ENCODE data around the gene NTF4.
"Not testable (repeated sequence)": the region's sequence is repeated elsewhere in the genome, so short reads cannot be mapped to it uniquely, and the experiment has no call there.

DNA sequence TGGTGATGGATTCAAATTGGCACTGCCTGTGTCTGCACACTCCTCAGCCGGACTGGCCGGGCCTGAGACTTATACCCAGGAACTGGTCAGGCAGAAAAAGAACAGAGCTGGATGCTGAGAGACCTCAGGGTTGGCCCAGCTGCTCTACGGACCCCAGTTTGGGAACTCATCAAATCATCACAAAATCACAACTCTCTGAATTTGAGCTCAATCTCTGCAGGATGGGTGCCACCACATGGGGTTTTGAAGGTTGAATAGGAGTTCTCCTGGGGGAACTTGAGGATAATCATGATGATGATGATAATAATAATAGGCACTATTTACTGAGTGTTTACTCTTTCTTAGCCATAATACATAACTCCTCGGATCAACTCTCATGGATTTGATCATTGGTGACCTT is 22.0 kb downstream of the NTF4 start:
- TF ChIP-seq, protein P1, sequence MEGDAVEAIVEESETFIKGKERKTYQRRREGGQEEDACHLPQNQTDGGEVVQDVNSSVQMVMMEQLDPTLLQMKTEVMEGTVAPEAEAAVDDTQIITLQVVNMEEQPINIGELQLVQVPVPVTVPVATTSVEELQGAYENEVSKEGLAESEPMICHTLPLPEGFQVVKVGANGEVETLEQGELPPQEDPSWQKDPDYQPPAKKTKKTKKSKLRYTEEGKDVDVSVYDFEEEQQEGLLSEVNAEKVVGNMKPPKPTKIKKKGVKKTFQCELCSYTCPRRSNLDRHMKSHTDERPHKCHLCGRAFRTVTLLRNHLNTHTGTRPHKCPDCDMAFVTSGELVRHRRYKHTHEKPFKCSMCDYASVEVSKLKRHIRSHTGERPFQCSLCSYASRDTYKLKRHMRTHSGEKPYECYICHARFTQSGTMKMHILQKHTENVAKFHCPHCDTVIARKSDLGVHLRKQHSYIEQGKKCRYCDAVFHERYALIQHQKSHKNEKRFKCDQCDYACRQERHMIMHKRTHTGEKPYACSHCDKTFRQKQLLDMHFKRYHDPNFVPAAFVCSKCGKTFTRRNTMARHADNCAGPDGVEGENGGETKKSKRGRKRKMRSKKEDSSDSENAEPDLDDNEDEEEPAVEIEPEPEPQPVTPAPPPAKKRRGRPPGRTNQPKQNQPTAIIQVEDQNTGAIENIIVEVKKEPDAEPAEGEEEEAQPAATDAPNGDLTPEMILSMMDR (IDR thresholded peaks at IDR 0.05; ENCODE audit: insufficient read depth, low read depth, low read length): not testable (repeated sequence)
- TF ChIP-seq EZH2 (IDR thresholded peaks at IDR 0.05; ENCODE audit: insufficient read depth, low read length): not testable (repeated sequence)

All from astrocyte (in vitro differentiated cells and primary cell).